ENCODE results near the gene ZNF423.

Gene ZNF423

DNA sequence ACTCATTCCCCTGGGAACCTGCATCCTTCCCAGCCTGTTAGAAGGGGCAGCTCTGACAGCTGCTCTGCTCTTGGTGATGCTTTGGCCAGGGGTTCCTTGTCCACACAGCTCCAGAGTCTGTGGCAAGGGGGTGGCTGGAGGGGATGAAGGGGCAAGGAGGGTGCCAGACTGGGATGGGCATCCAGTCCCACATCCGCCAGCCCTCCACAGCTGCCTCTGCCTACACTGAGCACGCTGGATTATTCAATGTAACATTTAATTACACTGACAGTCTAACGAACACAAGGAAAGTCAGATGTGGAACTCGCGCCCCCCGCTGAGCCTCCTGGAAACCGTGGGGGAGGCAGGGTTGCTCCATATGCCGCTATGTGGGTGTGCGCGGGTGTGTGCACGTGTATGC, 381.2 kb downstream of the ZNF423 start:
- H3K9ac ChIP-seq (ENCODE audit: insufficient read length, low read depth): no peak overlapping the region
- no peak for DNase-seq (ENCODE audit: low read depth, low spot score)

DNA sequence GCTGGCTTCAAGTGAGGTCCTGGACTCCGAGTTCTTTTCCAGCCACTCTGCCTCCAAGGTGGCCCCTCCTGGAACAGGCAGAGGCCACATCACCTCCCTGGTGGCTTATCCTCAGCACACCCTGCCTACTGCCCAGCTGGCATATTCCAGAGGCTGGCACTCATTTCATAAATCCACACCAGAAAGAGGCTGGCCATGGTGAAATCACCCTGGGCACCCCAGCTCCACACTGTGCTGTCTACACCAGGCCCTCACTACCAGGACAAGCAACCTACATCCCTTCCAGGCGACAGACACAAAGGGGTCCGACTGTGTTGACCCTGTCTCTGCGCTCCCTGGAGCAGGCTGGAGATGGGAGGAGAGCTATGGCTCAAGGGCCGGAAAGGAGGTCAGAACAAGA, 382.1 kb downstream of the ZNF423 start:
- peaks cover 26% of the 10 kb centered on the region for H3K27me3 ChIP-seq (ENCODE audit: insufficient read depth, insufficient read length)
- no peak overlapping the region for H3K9ac ChIP-seq (ENCODE audit: insufficient read length, low read depth)
- no peak for TF ChIP-seq SUZ12 (IDR thresholded peaks at IDR 0.05; ENCODE audit: extremely low read depth, insufficient read depth, insufficient read length)
- no peak for TF ChIP-seq YY1 (IDR thresholded peaks at IDR 0.05; ENCODE audit: insufficient read depth, insufficient read length)
- TF ChIP-seq ZNF274 (IDR thresholded peaks at IDR 0.05; ENCODE audit: low read depth, low read length): no peak
- H3K4me1 ChIP-seq (ENCODE audit: insufficient read depth, insufficient read length): peaks cover 7% of the 10 kb centered on the region
- no peak for DNase-seq (ENCODE audit: low read depth, low spot score)
- H3K36me3 ChIP-seq (ENCODE audit: insufficient read depth, insufficient read length, low read length): no peaks in the 10 kb centered on the region
- no peaks in the 10 kb centered on the region for H3K9me3 ChIP-seq (ENCODE audit: insufficient read depth, low read length)
- no peak overlapping the region for H3K4me3 ChIP-seq (ENCODE audit: insufficient read length, low read depth)

More for the DNA sequence above, 381.2 kb downstream of the ZNF423 start:
- Histone ChIP-seq H3K9me3 (ENCODE audit: insufficient read depth, low read length) (no peaks in the 10 kb centered on the region), H3K36me3 (ENCODE audit: insufficient read depth, insufficient read length, low read length) (no peaks in the 10 kb centered on the region), H3K4me1 (ENCODE audit: insufficient read depth, insufficient read length) (peaks cover 7% of the 10 kb centered on the region), H3K4me3 (ENCODE audit: insufficient read length, low read depth) (no peak overlapping the region), H3K27me3 (ENCODE audit: insufficient read depth, insufficient read length) (peaks cover 26% of the 10 kb centered on the region)
- no peak for TF ChIP-seq ZNF274 (IDR thresholded peaks at IDR 0.05; ENCODE audit: low read depth, low read length)
- no peak for TF ChIP-seq SUZ12 (IDR thresholded peaks at IDR 0.05; ENCODE audit: extremely low read depth, insufficient read depth, insufficient read length)
- TF ChIP-seq YY1 (IDR thresholded peaks at IDR 0.05; ENCODE audit: insufficient read depth, insufficient read length): no peak

DNA sequence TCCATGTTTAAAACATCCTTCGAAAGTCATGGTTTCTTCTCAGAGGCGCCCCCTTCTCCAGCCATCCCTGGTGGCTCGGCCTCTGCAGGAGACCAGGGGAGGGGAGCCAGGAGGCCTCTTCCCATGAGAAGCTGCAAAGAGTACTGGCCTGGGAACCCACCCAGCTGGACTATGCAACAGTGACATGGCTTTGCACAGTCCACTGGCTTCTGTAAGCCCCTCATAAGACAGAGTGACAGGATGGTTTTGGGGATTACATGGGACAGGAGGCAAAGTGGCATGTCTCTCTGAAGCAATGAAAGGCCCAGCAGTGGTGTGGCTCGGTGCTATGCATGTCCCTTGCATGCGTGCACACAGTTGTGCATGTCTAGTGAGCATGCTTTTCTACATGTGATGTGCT, 382.8 kb downstream of the ZNF423 start:
- H3K27me3 ChIP-seq (ENCODE audit: insufficient read depth, insufficient read length): peaks cover 23% of the 10 kb centered on the region
- no peaks in the 10 kb centered on the region for H3K36me3 ChIP-seq (ENCODE audit: insufficient read depth, insufficient read length, low read length)
- H3K9ac ChIP-seq (ENCODE audit: insufficient read length, low read depth): no peak overlapping the region
- no peaks in the 10 kb centered on the region for H3K9me3 ChIP-seq (ENCODE audit: insufficient read depth, low read length)
- no peak overlapping the region for H3K4me3 ChIP-seq (ENCODE audit: insufficient read length, low read depth)
- TF ChIP-seq ZNF274 (IDR thresholded peaks at IDR 0.05; ENCODE audit: low read depth, low read length) (no peak), SUZ12 (IDR thresholded peaks at IDR 0.05; ENCODE audit: extremely low read depth, insufficient read depth, insufficient read length) (no peak), YY1 (IDR thresholded peaks at IDR 0.05; ENCODE audit: insufficient read depth, insufficient read length) (no peak)
- no peak for DNase-seq (ENCODE audit: low read depth, low spot score)
- H3K4me1 ChIP-seq (ENCODE audit: insufficient read depth, insufficient read length): peaks cover 7% of the 10 kb centered on the region

DNA sequence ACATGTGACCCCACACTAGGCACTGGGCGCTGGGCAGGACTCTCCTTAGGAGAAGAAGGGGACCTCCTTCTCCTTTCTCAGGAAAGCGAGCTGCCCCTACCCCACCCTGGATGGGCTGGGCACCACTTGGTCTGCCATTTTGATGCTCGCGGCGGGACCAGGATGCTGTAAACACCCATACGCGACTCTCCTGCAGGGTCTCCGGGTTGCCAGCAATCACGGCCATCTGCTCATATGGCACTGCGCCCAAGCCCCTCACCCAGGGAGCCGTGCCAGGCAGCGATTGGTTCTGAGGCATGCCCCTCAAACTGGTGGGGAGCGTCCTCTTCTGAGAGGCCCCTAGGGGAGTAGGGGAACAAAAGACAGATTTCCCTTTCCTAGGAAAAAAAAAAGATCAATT, 383.3 kb downstream of the ZNF423 start:
- no peak for DNase-seq (ENCODE audit: low read depth, low spot score)
- H3K9ac ChIP-seq (ENCODE audit: insufficient read length, low read depth): no peak overlapping the region
- peaks cover 7% of the 10 kb centered on the region for H3K4me1 ChIP-seq (ENCODE audit: insufficient read depth, insufficient read length)
- TF ChIP-seq SUZ12 (IDR thresholded peaks at IDR 0.05; ENCODE audit: extremely low read depth, insufficient read depth, insufficient read length): no peak
- TF ChIP-seq ZNF274 (IDR thresholded peaks at IDR 0.05; ENCODE audit: low read depth, low read length): no peak
- no peak for TF ChIP-seq YY1 (IDR thresholded peaks at IDR 0.05; ENCODE audit: insufficient read depth, insufficient read length)
- no peaks in the 10 kb centered on the region for H3K36me3 ChIP-seq (ENCODE audit: insufficient read depth, insufficient read length, low read length)
- no peak overlapping the region for H3K4me3 ChIP-seq (ENCODE audit: insufficient read length, low read depth)
- no peaks in the 10 kb centered on the region for H3K9me3 ChIP-seq (ENCODE audit: insufficient read depth, low read length)
- peaks cover 18% of the 10 kb centered on the region for H3K27me3 ChIP-seq (ENCODE audit: insufficient read depth, insufficient read length)

DNA sequence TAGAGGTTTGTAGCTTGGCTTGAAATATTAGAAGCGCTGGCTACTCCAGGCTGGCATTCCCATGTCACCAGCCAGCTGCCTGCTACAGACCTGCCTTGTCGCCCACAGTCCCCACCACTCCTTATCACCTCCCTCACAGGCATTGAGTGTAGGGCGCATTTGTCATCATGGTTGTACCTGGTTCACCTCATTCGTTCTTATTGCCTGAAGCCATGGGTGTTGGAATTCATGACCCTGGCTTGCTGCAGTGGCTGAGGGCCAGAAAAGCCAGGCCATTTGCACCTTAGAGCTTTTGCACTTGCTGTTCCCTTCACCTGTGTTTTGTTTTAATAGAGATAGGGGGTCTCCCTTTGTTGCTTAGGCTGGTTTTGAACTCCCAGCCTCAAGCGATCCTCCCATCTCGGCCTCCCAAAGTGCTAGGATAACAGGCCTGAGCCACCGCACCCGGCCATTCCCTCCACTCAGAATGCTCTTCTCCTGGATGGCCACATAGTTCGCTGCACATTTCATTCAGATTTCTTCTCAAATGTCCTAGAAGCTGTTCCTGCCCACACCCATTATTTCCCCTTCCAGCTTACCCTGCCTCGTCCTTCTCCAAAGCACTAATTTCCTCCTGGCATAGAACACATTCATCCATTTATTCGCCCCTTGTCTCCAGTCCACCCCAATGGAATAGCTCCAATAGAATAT, 384.7 kb downstream of the ZNF423 start:
- peaks cover 7% of the 10 kb centered on the region for H3K4me1 ChIP-seq (ENCODE audit: insufficient read depth, insufficient read length)
- H3K9ac ChIP-seq (ENCODE audit: insufficient read length, low read depth): no peak overlapping the region
- peaks cover 15% of the 10 kb centered on the region for H3K27me3 ChIP-seq (ENCODE audit: insufficient read depth, insufficient read length)
- H3K9me3 ChIP-seq (ENCODE audit: insufficient read depth, low read length): no peaks in the 10 kb centered on the region
- DNase-seq (ENCODE audit: low read depth, low spot score): no peak
- no peaks in the 10 kb centered on the region for H3K36me3 ChIP-seq (ENCODE audit: insufficient read depth, insufficient read length, low read length)
- no peak for TF ChIP-seq SUZ12 (IDR thresholded peaks at IDR 0.05; ENCODE audit: extremely low read depth, insufficient read depth, insufficient read length)
- no peak for TF ChIP-seq YY1 (IDR thresholded peaks at IDR 0.05; ENCODE audit: insufficient read depth, insufficient read length)
- TF ChIP-seq ZNF274 (IDR thresholded peaks at IDR 0.05; ENCODE audit: low read depth, low read length): no peak
- no peak overlapping the region for H3K4me3 ChIP-seq (ENCODE audit: insufficient read length, low read depth)

DNA sequence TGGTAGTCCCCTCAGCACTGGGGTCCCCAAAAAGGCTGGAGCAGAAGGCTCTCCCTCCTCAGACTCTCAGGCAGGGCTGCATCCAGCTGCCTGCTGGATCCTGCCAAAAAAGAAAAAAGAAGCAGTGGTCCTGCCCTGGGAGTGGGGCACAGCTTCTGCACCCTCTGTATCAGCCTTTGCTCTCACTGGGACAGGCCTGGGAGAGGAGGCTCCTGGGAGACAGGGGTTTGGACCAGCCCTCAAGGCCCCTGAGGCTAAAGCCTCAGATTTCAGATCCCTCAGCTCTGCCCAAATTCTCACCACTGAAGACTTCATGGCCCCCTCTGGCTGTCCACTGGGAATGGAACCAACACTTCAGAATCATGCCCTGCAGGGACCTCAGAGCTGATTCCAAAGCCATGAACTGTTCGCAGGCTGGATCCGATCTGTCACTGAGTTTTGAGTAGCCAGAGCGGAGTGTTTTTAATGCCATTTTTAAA, 385.4 kb downstream of the ZNF423 start:
- no peaks in the 10 kb centered on the region for H3K9me3 ChIP-seq (ENCODE audit: insufficient read depth, low read length)
- H3K4me1 ChIP-seq (ENCODE audit: insufficient read depth, insufficient read length): peaks cover 7% of the 10 kb centered on the region
- H3K27me3 ChIP-seq (ENCODE audit: insufficient read depth, insufficient read length): peaks cover 19% of the 10 kb centered on the region
- TF ChIP-seq ZNF274 (IDR thresholded peaks at IDR 0.05; ENCODE audit: low read depth, low read length) (no peak), SUZ12 (IDR thresholded peaks at IDR 0.05; ENCODE audit: extremely low read depth, insufficient read depth, insufficient read length) (no peak), YY1 (IDR thresholded peaks at IDR 0.05; ENCODE audit: insufficient read depth, insufficient read length) (no peak)
- no peak overlapping the region for H3K4me3 ChIP-seq (ENCODE audit: insufficient read length, low read depth)
- H3K36me3 ChIP-seq (ENCODE audit: insufficient read depth, insufficient read length, low read length): no peaks in the 10 kb centered on the region
- no peak overlapping the region for H3K9ac ChIP-seq (ENCODE audit: insufficient read length, low read depth)
- DNase-seq (ENCODE audit: low read depth, low spot score): no peak

DNA sequence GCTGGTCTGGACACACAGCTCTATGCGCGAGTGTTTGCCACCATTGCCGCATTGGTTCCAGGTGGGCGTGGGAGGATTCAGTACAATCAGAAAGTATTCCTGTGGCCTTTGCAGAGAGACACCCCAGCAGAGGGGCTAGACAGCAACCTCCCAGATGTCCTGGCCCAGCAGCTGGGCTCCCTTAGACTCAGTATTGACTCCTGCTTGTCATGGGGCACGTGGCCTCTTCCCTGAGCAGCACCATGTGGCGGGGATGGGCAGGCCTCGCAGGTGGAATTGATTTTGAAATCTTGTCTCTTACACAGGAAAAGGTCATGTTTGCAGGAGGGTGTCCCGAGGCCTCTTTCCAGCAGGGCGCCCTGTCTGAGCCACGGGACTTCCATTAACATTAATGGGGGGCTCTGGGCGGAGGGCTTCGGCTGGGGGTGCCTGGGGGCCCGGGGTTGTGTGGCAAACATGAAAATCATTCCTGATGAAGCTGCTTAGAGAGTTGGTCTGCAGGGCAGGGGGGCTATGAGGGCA, 385.9 kb downstream of the ZNF423 start:
- H3K36me3 ChIP-seq (ENCODE audit: insufficient read depth, insufficient read length, low read length): no peaks in the 10 kb centered on the region
- H3K9me3 ChIP-seq (ENCODE audit: insufficient read depth, low read length): no peaks in the 10 kb centered on the region
- no peak overlapping the region for H3K9ac ChIP-seq (ENCODE audit: insufficient read length, low read depth)
- H3K27me3 ChIP-seq (ENCODE audit: insufficient read depth, insufficient read length): peaks cover 22% of the 10 kb centered on the region
- peaks cover 7% of the 10 kb centered on the region for H3K4me1 ChIP-seq (ENCODE audit: insufficient read depth, insufficient read length)
- no peak for DNase-seq (ENCODE audit: low read depth, low spot score)
- no peak overlapping the region for H3K4me3 ChIP-seq (ENCODE audit: insufficient read length, low read depth)
- no peak for TF ChIP-seq SUZ12 (IDR thresholded peaks at IDR 0.05; ENCODE audit: extremely low read depth, insufficient read depth, insufficient read length)
- TF ChIP-seq ZNF274 (IDR thresholded peaks at IDR 0.05; ENCODE audit: low read depth, low read length): no peak
- TF ChIP-seq YY1 (IDR thresholded peaks at IDR 0.05; ENCODE audit: insufficient read depth, insufficient read length): no peak
